AG09319 (cell line): ENCODE measurements around the gene OR6F1.
"Not testable (repeated sequence)": the region's sequence is repeated elsewhere in the genome, so short reads cannot be mapped to it uniquely, and the experiment has no call there.

Experiments used
- DNase-seq: peaks from one replicate; pipeline ENCODE4 v3.0.0-alpha.2; 2010; ENCODE audit warnings: low read depth; ENCODE audit errors: extremely low read depth
- TF ChIP-seq, protein P1 (sequence below): IDR thresholded peaks from 2 replicates; pipeline ENCODE4 v1.5.1; 2011; ENCODE audit warnings: low read depth, mild to moderate bottlenecking, inconsistent platforms, low read length, moderate library complexity

Gene OR6F1

DNA sequence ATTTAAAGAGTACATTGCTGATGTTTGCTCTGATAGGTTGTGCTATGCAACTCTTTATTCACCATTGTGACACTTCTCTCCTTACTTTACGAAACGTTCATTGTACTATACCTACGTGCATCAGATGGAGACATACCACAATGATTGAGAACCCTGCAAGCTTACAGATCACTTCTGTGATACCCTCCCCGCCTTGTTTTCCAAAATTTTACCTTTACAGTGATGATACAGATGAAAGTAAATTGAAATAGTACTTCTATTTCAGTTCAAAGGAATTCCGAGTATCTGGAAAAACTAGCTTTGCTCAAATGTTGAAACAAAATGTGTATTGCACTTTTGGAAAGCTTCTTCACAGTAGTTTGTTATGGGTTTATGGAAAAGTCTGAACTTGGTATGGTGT, 25.3 kb upstream of the OR6F1 start:
- TF ChIP-seq, protein P1, sequence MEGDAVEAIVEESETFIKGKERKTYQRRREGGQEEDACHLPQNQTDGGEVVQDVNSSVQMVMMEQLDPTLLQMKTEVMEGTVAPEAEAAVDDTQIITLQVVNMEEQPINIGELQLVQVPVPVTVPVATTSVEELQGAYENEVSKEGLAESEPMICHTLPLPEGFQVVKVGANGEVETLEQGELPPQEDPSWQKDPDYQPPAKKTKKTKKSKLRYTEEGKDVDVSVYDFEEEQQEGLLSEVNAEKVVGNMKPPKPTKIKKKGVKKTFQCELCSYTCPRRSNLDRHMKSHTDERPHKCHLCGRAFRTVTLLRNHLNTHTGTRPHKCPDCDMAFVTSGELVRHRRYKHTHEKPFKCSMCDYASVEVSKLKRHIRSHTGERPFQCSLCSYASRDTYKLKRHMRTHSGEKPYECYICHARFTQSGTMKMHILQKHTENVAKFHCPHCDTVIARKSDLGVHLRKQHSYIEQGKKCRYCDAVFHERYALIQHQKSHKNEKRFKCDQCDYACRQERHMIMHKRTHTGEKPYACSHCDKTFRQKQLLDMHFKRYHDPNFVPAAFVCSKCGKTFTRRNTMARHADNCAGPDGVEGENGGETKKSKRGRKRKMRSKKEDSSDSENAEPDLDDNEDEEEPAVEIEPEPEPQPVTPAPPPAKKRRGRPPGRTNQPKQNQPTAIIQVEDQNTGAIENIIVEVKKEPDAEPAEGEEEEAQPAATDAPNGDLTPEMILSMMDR: no peak
- no peak for DNase-seq

GRCh38 chr1:247740721-247741120, 24.3 kb upstream of the OR6F1 start:
- TF ChIP-seq, protein P1: no peak

GRCh38 chr1:247738315-247738714, 21.9 kb upstream of the OR6F1 start, which contains the start of gene OR14K1:
Gene OR14K1 (plus strand): TSS chr1:247738615. CDS start chr1:247738615, 0 bp downstream.
- DNase-seq: no peak
- TF ChIP-seq, protein P1: no peak

More at GRCh38 chr1:247740721-247741120, 24.3 kb upstream of the OR6F1 start:
- DNase-seq: no peak

DNA sequence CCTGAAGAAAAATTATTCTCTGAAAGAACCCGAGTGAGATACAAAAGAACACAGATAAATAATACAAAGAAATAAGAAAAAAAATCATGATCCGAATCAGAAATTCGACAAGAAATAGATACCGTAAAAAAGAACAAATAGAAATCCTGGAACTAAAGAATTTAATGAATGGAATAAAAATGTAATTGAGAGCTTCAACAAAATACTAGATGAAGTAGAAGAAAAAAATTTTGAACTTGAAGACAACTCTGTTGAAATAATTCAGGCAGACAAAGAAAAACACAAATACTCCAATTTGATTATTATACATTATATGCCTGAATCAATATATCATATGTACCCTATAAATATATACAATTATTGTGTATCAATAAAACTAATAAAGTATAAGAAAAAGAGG, 4.8 kb upstream of the OR6F1 start:
- TF ChIP-seq, protein P1: no peak
- DNase-seq: no peak

GRCh38 chr1:247713753-247714152, 2.7 kb downstream of the OR6F1 start:
- no peak for DNase-seq
- TF ChIP-seq, protein P1: no peak

DNA sequence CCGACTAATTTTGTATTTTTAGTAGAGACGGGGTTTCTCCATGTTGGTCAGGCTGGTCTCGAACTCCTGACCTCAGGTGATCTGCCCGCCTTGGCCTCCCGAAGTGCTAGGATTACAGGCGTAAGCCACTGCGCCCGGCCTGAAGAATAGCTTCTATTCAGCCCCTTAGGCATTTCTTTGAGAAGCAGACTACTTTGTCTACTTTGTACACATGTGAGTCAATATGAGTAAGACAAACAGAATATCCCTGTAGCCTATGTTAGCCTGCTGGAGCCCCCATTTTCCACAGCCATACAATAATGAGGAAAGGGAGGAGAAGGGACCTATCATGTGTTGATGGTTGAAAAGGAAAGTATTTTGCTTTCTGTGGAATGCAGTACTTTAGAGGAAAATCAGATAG, 5.8 kb downstream of the OR6F1 start:
- DNase-seq: not testable (repeated sequence)

GRCh38 chr1:247701338-247701737, 15.1 kb downstream of the OR6F1 start:
- TF ChIP-seq, protein P1: no peak
- DNase-seq: no peak

- DNase-seq: no peak
- TF ChIP-seq, protein P1: peak; percentile 18
Observed at GRCh38 chr1:247681288-247681897, 35.1 kb downstream of the OR6F1 start.
